Activated CD4-positive, alpha-beta T cell treated with anti-CD3 and anti-CD28 coated beads, Interleukin-2, amount 50 U/mL, for 1 hour (primary cell): Measurements from ENCODE around the gene ATP5PO.

Experiments
- DNase-seq: peaks from one replicate; pipeline ENCODE4 v3.0.0-alpha.2; 2020

The ATP5PO gene

DNA sequence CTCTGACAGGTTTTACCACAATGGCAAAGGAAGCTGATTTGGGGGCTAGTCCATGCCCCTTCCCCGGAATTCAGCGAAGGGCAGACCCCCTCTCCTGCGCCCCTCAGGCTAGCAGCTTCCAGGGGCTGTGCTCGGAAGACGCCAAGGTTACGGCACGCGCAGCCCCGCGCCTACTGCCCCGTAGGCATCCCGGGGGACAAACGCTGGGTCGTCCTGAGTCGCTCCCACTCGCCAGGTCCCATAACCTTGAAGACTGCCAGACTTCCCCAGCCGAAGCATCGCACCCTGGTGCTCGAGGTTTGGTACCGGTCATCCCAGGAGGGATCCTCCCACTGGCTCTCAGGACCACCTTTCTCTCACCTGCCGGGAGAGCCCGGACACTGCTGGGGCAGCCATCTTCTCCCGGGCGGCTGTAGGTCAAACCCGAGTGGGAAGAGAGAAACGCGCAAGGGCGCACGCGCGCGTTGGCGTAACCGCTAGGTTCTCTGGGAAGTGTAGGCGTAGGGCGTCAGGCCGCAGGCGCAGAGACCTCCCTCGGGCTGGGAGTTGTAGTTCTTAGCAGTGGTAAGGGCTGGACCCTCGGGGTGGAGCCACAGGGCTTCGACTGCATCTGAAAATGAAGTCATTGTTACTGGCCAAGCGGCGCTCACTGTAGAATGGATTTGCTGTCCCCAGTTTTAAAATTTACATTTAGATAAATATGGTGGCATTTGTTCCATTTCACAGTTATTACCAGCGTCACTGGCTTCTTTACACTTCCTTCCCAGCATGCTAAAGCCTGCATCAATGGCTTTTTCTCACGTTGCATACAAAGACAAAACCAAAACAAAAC lies at the start of gene ATP5PO:
ATP5PO (minus strand) TSS at position 437 of the 832 bp plus-strand sequence; CDS start at position 396, 41 bp downstream.
- peak; percentile 94 for DNase-seq

DNA sequence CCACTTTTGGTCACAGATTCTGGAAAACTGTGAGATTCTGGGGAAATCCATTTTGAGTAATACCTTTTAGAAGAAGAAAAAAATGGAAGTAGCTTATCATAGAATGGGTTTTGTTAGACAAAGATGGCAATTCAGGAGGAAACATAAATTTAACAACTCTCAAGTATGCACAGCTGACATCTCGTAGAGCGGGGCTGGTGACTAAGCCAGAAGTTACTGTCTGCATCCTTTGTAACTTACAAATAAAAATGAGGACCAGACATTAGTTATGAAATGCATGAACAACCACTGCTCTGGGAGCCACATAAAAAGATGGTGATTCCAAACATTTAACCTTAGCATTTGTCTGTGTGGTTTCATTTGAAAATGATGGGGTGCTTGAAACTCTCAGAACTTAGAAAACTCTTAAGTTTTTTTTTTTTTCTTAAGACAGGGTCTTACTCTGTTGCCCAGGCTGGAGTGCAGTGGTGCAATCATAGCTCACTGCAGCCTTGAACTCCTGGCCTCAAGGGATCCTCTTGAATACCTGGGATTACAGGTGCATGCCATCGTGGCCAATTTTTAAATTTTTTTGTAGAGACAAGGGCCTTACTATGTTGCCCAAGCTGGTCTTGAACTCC lies 49.2 kb upstream of the ATP5PO start:
- DNase-seq, result no peak

DNA sequence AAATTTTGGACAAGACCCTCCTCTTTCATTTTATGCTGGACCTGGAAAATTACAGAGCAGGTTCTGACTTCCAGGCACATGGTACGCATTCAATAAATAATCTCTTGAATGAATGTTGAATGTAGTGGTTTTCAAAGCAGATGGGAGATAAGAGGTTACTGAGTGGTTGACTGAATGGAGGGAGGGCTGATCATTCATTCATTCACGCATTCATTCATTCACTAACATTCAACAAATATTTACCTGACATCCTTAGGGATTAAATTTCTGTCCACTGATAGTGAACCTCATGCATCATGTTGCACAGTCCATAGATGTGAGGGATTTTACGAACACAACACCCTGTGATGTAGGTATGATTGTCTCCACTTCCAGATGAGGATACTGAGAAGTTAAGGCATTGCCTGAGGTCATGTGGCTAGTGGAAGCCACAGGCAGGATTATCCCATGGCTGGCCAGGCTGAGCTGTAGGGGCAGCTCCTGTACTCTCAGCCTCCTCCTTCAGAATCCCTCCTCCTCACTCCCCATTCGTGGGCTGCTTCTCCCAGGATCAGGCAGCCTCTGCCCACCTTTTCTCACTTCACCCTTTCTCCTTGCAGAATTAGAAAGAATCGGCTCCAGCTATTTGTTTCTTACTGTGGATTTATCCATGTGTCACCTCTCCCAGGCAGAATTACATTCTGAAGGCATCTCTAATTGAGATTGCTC lies 48.4 kb upstream of the ATP5PO start:
- no peak for DNase-seq

GRCh38 chr21:33962290-33962689 lies 46.7 kb upstream of the ATP5PO start:
- DNase-seq, result no peak

GRCh38 chr21:33961061-33961460 lies 45.5 kb upstream of the ATP5PO start:
- DNase-seq, result no peak

DNA sequence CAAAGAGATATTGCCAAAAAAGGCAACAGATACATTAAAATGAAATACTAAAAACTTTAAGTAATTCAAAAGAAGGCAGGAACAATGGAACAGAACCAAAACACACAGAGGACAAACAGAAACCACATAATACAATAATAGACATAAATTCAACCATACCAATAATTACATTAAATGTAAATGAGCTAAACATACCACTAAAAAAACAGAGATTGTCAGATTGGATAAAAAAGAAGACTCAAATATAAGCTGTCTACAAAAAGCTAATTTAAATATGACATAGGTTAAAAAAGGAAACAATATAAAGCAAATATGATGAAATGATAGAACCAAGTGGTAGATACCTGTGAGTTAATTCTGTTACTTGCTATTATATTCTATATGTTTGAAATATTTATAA lies 44.1 kb upstream of the ATP5PO start:
- no peak for DNase-seq

- no peak for DNase-seq
These were observed 38.8 kb upstream of the ATP5PO start for GRCh38 chr21:33954395-33954794.

GRCh38 chr21:33951276-33952178 lies 35.9 kb upstream of the ATP5PO start:
- no peak for DNase-seq

DNA sequence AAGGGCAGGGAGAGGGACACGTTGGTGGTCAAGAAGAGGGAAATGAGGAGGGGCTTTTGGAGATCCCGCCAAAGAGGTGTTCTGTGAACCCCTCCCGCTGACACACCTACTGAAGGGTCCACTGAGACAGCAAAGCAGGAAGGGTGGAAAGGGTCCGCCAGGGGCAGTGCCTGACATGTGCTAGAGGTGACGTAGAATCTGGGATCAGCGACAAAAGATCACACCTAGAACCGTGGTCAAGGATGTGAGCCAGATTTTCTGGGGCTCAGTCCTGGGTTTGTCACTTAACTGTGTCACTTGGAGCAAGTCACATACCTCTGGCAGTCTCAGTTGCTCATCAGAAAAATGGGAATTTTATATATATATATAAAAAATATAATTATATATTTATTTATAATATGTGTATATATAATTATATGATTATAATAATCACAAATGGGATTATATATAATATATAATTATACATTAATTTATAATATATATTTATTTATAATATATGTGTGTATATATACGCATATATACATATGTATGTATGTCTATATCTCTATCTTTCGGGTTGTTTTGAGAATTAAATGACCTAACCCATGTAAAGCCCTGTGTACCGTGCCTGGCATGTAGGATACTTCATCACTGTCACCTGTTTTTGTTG lies 35.0 kb upstream of the ATP5PO start:
- no peak for DNase-seq

- DNase-seq, result peak; percentile 39
These were observed 34.2 kb upstream of the ATP5PO start for GRCh38 chr21:33949516-33950430.

- no peak for DNase-seq
These were observed 33.4 kb upstream of the ATP5PO start for GRCh38 chr21:33948951-33949444.

GRCh38 chr21:33948096-33948950 lies 32.7 kb upstream of the ATP5PO start:
- DNase-seq, result peak; percentile 80

DNA sequence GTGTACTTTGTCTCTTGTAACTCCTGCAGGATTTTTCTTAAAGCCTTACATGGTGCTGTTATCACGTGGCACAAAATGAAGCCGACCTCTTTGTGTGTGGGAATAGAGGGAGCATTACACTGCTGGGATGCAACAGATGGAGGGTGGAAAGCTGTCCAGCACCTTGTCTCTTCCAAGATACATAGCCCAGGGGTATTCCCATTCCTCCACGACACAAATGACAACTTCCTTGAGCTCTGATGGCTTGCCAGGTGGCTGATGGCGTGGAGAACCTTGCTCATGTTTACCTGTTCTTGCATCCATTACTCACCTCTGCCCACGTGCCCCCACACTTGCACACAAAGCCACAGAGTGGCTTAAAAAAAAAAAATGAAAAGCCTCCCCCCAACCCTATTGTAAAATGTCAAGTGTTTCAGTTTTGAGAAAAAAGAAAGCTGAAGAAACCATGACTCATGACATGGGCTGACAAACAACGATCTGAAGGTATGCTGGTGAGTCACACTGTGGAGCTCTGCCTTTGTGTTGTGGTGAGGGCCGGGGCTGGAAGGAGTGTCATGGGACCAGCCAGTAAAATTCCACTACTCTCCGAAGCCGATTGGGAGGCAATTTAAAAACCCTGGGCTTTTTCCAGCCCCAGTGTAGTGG lies 32.0 kb upstream of the ATP5PO start:
- DNase-seq, result peak; percentile 78

GRCh38 chr21:33945652-33946270 lies 30.2 kb upstream of the ATP5PO start:
- no peak for DNase-seq

DNA sequence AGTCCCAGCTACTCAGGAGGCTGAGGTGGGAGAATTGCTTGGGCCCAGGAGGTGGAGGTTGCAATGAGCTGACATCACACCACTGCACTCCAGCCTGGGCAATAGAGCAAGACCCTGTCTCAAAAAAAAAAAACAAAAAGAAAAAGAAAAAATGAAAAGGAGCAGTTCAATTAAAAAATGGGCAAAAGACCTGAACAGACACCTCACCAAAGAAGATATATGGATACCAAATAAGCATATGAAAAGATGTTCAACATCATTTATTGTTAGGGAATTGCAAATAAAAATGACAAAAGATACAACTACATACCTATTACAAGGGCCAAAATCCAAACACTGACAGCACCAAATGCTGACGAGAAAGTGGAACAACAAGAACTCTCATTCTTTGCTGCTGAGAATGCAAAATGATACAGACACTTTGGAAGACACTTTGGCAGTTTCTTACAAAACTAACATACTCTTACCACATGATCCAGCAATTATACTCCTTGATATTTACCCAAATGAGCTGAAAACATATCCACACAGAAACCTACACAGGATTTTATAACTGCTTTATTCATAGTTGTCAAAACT lies 28.7 kb upstream of the ATP5PO start:
- DNase-seq, result no peak

GRCh38 chr21:33943293-33943692 lies 27.7 kb upstream of the ATP5PO start:
- DNase-seq, result no peak

DNA sequence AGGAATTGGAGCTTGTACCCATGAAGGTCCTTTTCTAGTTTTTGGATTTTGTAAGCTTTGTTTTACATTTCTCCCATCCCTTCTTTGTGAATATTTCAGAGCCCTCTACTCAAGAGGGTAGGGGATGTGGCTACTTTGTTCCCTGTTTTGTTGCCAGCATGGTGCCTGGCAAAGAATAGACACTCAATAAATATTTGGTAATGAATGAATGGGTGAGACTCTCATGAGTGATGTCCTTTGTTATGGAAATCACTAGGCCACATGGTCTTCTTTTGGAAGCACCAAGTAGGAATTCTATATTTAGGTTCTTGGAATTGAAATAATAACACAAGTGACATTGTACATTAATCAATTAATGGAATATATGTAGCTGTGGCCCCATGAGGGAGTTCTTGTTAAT lies 26.8 kb upstream of the ATP5PO start:
- no peak for DNase-seq

DNA sequence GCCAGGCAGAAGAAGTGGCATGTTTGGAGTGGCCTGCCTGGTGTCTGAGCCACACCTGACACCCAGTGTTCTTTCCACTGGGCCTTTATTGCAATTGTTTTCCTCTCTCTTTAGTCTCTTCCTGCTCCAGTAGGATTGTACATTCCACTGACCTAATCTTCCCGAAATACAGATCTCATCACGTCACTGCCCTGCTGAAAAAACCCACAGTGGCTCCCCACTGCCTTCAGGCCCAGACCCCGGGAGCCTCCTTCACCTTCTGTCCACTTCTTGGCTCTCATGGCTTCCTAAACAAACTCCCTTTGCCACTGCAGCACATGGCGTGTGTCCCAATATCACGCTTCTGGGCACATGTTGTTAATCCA lies 25.3 kb upstream of the ATP5PO start:
- no peak for DNase-seq
